Measurements from ENCODE around the gene HBEGF.

- TF ChIP-seq CTCF (IDR thresholded peaks at IDR 0.05 in 8 of 11, conservative IDR thresholded peaks at IDR 0.05 in 3 of 11) (no peak), POLR2A (IDR thresholded peaks at IDR 0.05) (no peak)
Measured at GRCh38 chr5:140312067-140312790, 34.2 kb downstream of the HBEGF start.
